Nephron progenitor cell (in vitro differentiated cells): ENCODE data around the gene CMIP.
A peak's percentile ranks its signal among the peaks of the same experiment; 100 is the strongest.

Source experiments
- DNase-seq: peaks from one replicate; pipeline ENCODE4 v3.0.0; 2021
- H3K27ac Mint-ChIP-seq: 2 replicates; pipeline ENCODE4 v1.8.0; 2021; ENCODE audit warnings: mild to moderate bottlenecking, moderate library complexity, mixed read lengths
- H3K27me3 Mint-ChIP-seq: 2 replicates; pipeline ENCODE4 v1.8.0; 2021; ENCODE audit warnings: mild to moderate bottlenecking, low read depth, mixed read lengths; ENCODE audit not compliant: poor library complexity
- H3K36me3 Mint-ChIP-seq: 2 replicates; pipeline ENCODE4 v1.8.0; 2021; ENCODE audit warnings: low read depth, mixed read lengths
- H3K4me1 Mint-ChIP-seq: 2 replicates; pipeline ENCODE4 v1.8.0; 2021; ENCODE audit warnings: mixed read lengths
- H3K4me3 Mint-ChIP-seq: 2 replicates; pipeline ENCODE4 v1.8.0; 2021; ENCODE audit warnings: mild to moderate bottlenecking, moderate library complexity, mixed read lengths
- H3K9me3 Mint-ChIP-seq: 2 replicates; pipeline ENCODE4 v1.8.0; 2021; ENCODE audit warnings: mild to moderate bottlenecking, moderate library complexity, mixed read lengths
- TF ChIP-seq, protein P1 (sequence below): fragments of 200-600 bp; sonication (generic); IDR thresholded peaks from 2 replicates; pipeline ENCODE4 v1.5.0; 2021; ENCODE audit warnings: antibody characterized with exemption

Gene CMIP

DNA sequence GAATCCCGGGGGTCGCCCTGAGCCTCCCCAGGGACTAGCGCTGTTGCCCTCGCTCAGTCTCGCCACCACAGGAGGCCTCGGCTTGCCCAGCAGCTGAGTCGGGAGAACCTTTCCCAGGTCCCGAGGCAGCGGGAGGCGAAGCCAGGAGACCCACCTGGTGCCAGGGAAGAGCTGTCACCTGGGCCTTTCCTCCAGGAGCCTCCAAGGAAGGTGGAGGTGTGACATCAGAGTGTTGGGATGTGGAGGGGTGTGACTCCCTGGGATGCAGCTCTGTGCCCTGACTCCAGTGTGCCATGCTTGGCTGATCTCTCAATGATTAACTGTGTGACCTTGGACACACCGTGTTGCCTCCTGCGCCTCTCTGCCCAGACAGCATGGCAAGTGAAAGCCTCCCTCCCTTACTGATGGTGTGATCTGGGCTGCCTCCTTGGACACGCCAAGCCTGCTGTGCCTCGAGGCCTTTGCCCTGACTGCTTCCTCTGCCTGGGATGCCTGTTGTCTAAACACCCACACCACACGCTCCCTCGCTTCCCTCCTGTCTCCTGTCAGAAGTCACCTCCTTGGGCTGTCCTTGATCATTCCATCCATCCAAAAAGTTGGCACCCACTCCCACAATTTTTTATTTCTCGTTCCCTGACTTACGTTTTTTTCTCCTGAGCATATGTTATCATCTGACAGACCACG lies 88.0 kb downstream of the CMIP start:
- peaks cover 57% of the 10 kb centered on the region for H3K36me3 Mint-ChIP-seq
- peak; percentile 56 for DNase-seq
- peak overlapping the region; percentile 68 for H3K27ac Mint-ChIP-seq
- H3K4me3 Mint-ChIP-seq: no peak overlapping the region
- peaks cover 7% of the 10 kb centered on the region for H3K27me3 Mint-ChIP-seq
- H3K4me1 Mint-ChIP-seq: peaks cover 66% of the 10 kb centered on the region
- TF ChIP-seq, protein P1, sequence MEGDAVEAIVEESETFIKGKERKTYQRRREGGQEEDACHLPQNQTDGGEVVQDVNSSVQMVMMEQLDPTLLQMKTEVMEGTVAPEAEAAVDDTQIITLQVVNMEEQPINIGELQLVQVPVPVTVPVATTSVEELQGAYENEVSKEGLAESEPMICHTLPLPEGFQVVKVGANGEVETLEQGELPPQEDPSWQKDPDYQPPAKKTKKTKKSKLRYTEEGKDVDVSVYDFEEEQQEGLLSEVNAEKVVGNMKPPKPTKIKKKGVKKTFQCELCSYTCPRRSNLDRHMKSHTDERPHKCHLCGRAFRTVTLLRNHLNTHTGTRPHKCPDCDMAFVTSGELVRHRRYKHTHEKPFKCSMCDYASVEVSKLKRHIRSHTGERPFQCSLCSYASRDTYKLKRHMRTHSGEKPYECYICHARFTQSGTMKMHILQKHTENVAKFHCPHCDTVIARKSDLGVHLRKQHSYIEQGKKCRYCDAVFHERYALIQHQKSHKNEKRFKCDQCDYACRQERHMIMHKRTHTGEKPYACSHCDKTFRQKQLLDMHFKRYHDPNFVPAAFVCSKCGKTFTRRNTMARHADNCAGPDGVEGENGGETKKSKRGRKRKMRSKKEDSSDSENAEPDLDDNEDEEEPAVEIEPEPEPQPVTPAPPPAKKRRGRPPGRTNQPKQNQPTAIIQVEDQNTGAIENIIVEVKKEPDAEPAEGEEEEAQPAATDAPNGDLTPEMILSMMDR: no peak
- peaks cover 31% of the 10 kb centered on the region for H3K9me3 Mint-ChIP-seq

DNA sequence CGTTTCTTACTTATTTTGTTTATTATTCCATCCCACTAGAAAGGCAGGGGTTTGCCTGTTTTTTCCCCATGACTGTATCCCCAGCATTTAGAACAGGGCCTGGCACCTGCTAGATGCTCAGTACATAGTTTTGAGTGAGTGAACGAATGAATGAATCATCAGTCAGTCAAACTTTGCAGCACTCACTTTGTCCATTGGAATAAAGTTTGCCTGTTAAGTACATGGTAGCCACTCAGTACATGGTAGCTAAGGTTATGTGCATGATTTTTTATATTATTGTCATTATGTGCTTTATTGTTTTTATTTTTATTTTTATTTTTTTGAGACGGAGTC lies 88.5 kb downstream of the CMIP start:
- Mint-ChIP-seq H3K27ac (no peak overlapping the region), H3K27me3 (peaks cover 7% of the 10 kb centered on the region), H3K36me3 (peaks cover 52% of the 10 kb centered on the region), H3K9me3 (peaks cover 28% of the 10 kb centered on the region), H3K4me3 (no peak overlapping the region), H3K4me1 (peaks cover 71% of the 10 kb centered on the region)
- TF ChIP-seq, protein P1: no peak
- DNase-seq: no peak

- Mint-ChIP-seq H3K9me3 (peaks cover 2% of the 10 kb centered on the region), H3K36me3 (peaks cover 26% of the 10 kb centered on the region), H3K27me3 (peaks cover 2% of the 10 kb centered on the region), H3K4me1 (peaks cover 83% of the 10 kb centered on the region), H3K27ac (no peak overlapping the region), H3K4me3 (no peak overlapping the region)
- DNase-seq: no peak
- TF ChIP-seq, protein P1: no peak
These were observed 91.2 kb downstream of the CMIP start for GRCh38 chr16:81535679-81536360.

DNA sequence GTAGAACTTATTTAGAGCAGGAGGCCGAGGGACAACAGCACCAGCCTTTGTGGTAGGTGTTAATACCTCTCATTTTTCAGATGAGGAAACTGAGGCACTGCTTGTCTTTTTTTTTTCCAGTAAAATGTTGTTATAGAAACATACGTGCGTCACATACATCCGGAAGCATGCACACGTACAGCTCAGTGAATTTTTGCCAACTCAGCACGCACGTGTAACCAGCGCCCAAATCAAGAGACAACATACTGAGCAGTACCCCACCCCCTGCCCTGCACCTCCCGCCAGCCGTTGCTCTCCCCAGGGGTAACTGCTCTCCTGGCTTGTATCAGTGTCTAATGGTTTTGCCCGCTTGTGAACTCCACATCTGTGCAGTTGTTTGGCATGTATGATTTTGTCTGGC lies 92.0 kb downstream of the CMIP start:
- no peak overlapping the region for H3K4me3 Mint-ChIP-seq
- no peaks in the 10 kb centered on the region for H3K9me3 Mint-ChIP-seq
- H3K36me3 Mint-ChIP-seq: peaks cover 23% of the 10 kb centered on the region
- peaks cover 4% of the 10 kb centered on the region for H3K27me3 Mint-ChIP-seq
- H3K4me1 Mint-ChIP-seq: peaks cover 82% of the 10 kb centered on the region
- TF ChIP-seq, protein P1: no peak
- H3K27ac Mint-ChIP-seq: peak overlapping the region; percentile 46
- DNase-seq: no peak

DNA sequence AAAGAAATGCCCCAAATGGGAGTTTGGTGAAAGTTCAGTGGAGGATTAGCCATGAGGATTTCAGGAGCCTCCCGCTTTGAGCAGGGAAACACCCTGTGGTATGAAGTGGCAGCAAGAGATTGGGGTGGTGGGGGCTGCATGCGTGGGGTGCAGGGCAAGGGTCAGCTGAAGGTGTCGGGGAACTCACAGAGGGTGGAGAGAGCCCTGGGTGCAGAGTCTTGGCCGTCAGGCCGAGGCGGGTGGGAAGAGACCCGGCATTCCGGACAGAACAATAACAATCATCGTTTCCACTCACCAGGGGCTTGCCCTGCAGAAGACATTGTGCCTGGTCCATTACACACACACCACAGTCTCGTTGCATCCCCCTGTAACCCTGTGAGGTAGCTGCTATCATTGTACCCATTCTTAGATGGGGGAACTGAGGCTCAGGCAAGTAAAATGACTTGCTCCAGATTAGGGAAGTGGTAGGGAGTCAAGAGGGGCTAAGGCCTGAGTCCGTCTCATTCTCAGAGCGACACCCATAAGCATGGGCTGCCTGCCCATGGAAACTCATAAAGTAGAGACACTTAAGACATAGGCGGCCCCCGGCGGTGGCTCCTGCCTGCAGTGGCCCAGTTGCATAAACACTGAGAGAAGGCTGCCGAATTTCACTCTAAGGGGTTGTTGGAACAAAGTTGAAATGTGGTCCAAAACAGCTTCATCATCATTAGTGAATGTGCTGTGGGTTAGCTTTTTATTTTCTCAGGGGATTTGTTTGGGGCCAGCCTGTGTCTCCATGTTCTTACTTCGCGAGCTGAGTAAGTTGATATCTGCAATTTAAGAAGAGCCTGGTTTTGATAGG lies 93.3 kb downstream of the CMIP start:
- Mint-ChIP-seq H3K36me3 (peaks cover 15% of the 10 kb centered on the region), H3K4me3 (no peak overlapping the region), H3K4me1 (peaks cover 82% of the 10 kb centered on the region), H3K9me3 (no peaks in the 10 kb centered on the region), H3K27me3 (peaks cover 4% of the 10 kb centered on the region), H3K27ac (no peak overlapping the region)
- DNase-seq: no peak
- TF ChIP-seq, protein P1: no peak
